Erythroblast (primary cell): ENCODE results near the gene PHF3.
A peak's percentile ranks its signal among the peaks of the same experiment; 100 is the strongest.

ENCODE experiments used
- DNase-seq, 2 experiments: peaks; one replicate each; lab custom pipeline; 2025; lab: John Stamatoyannopoulos, UW
- GATA1 ChIP-seq: IDR thresholded peaks from 2 replicates; pipeline ENCODE4 v1.6.1; 2011; ENCODE audit warnings: low read depth, mild to moderate bottlenecking, control low read depth, low read length, moderate library complexity
- POLR2A ChIP-seq: IDR thresholded peaks from 2 replicates; pipeline ENCODE4 v1.6.1; 2011; ENCODE audit warnings: mild to moderate bottlenecking, low read length

Gene PHF3

GRCh38 chr6:63663147-63663955 is 27.7 kb downstream of the PHF3 start:
- DNase-seq, result peak; percentile 6 to 62
- no peak for TF ChIP-seq GATA1
- no peak for TF ChIP-seq POLR2A

- TF ChIP-seq GATA1 (no peak), POLR2A (no peak)
- DNase-seq, result peak in 1 of 2 experiments; percentile 38
Measured at GRCh38 chr6:63663956-63664281, 28.3 kb downstream of the PHF3 start.

- TF ChIP-seq POLR2A, result no peak
- no peak for TF ChIP-seq GATA1
- no peak for DNase-seq
Measured at GRCh38 chr6:63671098-63671754, 35.6 kb downstream of the PHF3 start.

- no peak for TF ChIP-seq GATA1
- TF ChIP-seq POLR2A, result no peak
- DNase-seq, result no peak
Measured at GRCh38 chr6:63672582-63673129, 37.1 kb downstream of the PHF3 start.

- TF ChIP-seq GATA1 (no peak), POLR2A (no peak)
- no peak for DNase-seq
Measured at GRCh38 chr6:63673692-63674091, 38.1 kb downstream of the PHF3 start.

- DNase-seq, result no peak
- TF ChIP-seq POLR2A (no peak), GATA1 (no peak)
Measured at GRCh38 chr6:63674635-63675034, 39.0 kb downstream of the PHF3 start.

GRCh38 chr6:63675138-63675537 is 39.5 kb downstream of the PHF3 start:
- TF ChIP-seq POLR2A (no peak), GATA1 (no peak)
- DNase-seq, result no peak

- DNase-seq, result peak in 1 of 2 experiments; percentile 20
- TF ChIP-seq POLR2A (no peak), GATA1 (no peak)
Measured at GRCh38 chr6:63676412-63677114, 41.0 kb downstream of the PHF3 start.

- peak in 1 of 2 experiments; percentile 38 for DNase-seq
- TF ChIP-seq POLR2A (no peak), GATA1 (no peak)
Measured at GRCh38 chr6:63677282-63677681, 41.7 kb downstream of the PHF3 start.

- DNase-seq, result no peak
- no peak for TF ChIP-seq POLR2A
- no peak for TF ChIP-seq GATA1
Measured at GRCh38 chr6:63683071-63683603, 47.5 kb downstream of the PHF3 start.

- TF ChIP-seq POLR2A, result no peak
- no peak for TF ChIP-seq GATA1
- DNase-seq, result no peak
Measured at GRCh38 chr6:63685446-63686379, 50.1 kb downstream of the PHF3 start.

GRCh38 chr6:63689421-63689820 is 53.8 kb downstream of the PHF3 start:
- DNase-seq, result no peak
- TF ChIP-seq GATA1, result no peak
- TF ChIP-seq POLR2A, result no peak

GRCh38 chr6:63690221-63690620 is 54.6 kb downstream of the PHF3 start:
- DNase-seq, result no peak
- TF ChIP-seq GATA1 (no peak), POLR2A (no peak)
